HFF-Myc (cell line): Measurements from ENCODE around the gene TRAM2.

Experiments
- DNase-seq: peaks from one replicate; pipeline ENCODE4 v3.0.0-alpha.2; 2011; ENCODE audit warnings: low read depth; ENCODE audit errors: extremely low read depth
- H3K4me3 ChIP-seq: replicated peaks from 2 replicates; pipeline ENCODE4 v1.5.1; 2011; ENCODE audit warnings: low read depth, mild to moderate bottlenecking, control low read depth, low read length
- TF ChIP-seq, protein P1 (sequence below): IDR thresholded peaks from 2 replicates; pipeline ENCODE4 v1.5.1; 2012; ENCODE audit warnings: mild to moderate bottlenecking, low read depth, low read length, control low read depth; ENCODE audit errors: missing control alignments

TRAM2 gene

DNA sequence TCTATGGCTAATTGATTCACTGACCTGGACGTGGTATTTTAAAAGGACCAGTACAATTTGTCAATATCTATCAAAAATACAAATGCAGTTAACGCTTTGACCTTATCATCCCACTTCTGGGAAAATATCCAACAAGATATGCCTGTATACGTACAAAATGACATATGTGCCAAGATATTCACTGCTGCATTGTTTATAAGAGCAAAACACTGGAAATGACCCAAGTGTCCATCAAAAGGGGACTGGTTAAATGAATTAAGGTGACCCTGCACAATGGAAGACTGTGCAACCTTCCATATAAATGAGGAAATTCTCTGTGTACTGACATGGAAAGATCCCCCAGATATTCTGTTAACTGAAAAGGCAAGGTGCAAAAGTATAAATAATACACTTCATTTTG, 13.9 kb downstream of the TRAM2 start:
- TF ChIP-seq, protein P1, sequence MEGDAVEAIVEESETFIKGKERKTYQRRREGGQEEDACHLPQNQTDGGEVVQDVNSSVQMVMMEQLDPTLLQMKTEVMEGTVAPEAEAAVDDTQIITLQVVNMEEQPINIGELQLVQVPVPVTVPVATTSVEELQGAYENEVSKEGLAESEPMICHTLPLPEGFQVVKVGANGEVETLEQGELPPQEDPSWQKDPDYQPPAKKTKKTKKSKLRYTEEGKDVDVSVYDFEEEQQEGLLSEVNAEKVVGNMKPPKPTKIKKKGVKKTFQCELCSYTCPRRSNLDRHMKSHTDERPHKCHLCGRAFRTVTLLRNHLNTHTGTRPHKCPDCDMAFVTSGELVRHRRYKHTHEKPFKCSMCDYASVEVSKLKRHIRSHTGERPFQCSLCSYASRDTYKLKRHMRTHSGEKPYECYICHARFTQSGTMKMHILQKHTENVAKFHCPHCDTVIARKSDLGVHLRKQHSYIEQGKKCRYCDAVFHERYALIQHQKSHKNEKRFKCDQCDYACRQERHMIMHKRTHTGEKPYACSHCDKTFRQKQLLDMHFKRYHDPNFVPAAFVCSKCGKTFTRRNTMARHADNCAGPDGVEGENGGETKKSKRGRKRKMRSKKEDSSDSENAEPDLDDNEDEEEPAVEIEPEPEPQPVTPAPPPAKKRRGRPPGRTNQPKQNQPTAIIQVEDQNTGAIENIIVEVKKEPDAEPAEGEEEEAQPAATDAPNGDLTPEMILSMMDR: no peak
- H3K4me3 ChIP-seq: no peak overlapping the region
- DNase-seq: no peak

- no peak overlapping the region for H3K4me3 ChIP-seq
- TF ChIP-seq, protein P1: no peak
- DNase-seq: no peak
These were observed 16.4 kb downstream of the TRAM2 start for GRCh38 chr6:52560462-52560861.

GRCh38 chr6:52558266-52559000, 18.4 kb downstream of the TRAM2 start:
- TF ChIP-seq, protein P1: no peak
- no peak for DNase-seq
- H3K4me3 ChIP-seq: no peak overlapping the region

DNA sequence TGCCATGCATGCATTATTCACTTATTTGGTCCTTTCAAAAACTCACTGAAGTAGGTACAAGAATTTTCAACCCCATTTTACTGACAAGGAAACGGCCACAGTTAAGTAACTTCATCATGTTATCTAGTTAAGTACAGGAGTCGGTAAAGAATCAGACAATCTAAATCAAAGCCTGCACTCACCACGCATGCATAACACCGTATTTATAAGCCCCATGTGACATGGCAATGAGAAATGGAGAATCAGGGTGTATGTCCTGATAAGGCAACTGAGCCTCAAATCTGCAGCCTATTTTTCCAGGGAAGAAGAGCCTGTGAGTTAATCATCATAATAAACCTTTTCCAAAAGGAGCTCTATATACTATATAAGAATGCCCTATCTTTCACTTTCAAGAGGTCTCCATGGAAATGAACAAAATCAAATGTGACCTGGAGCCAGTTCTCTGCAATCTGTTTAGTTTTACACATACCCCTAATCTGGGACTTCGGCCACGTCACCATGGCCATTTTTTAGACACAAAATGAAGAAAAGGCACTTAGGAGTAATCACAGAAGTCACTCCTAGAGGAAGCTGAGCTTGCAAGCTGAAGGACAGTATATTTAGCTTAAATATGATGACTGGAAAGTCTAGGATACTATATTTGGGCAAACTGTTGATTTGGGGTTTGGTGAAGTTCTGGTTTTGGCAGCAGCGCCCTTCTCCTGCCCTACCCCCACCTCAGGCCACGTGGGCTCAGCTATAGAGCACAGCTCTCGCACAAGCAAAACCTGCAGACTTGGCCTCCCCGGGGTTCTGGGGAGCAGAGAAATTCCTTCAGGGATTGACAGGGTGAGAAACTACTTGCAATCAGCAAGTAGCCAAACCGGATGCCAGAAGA, 19.2 kb downstream of the TRAM2 start:
- TF ChIP-seq, protein P1: no peak
- DNase-seq: no peak
- no peak overlapping the region for H3K4me3 ChIP-seq

GRCh38 chr6:52555518-52556233, 21.2 kb downstream of the TRAM2 start:
- no peak overlapping the region for H3K4me3 ChIP-seq
- TF ChIP-seq, protein P1: no peak
- DNase-seq: no peak

GRCh38 chr6:52554684-52555280, 22.1 kb downstream of the TRAM2 start:
- DNase-seq: no peak
- no peak overlapping the region for H3K4me3 ChIP-seq
- TF ChIP-seq, protein P1: no peak
